ENCODE measurements around the gene ITPKB.
A peak's percentile ranks its signal among the peaks of the same experiment; 100 is the strongest.
"Not testable (repeated sequence)": the region's sequence is repeated elsewhere in the genome, so short reads cannot be mapped to it uniquely, and the experiment has no call there.

ITPKB gene

DNA sequence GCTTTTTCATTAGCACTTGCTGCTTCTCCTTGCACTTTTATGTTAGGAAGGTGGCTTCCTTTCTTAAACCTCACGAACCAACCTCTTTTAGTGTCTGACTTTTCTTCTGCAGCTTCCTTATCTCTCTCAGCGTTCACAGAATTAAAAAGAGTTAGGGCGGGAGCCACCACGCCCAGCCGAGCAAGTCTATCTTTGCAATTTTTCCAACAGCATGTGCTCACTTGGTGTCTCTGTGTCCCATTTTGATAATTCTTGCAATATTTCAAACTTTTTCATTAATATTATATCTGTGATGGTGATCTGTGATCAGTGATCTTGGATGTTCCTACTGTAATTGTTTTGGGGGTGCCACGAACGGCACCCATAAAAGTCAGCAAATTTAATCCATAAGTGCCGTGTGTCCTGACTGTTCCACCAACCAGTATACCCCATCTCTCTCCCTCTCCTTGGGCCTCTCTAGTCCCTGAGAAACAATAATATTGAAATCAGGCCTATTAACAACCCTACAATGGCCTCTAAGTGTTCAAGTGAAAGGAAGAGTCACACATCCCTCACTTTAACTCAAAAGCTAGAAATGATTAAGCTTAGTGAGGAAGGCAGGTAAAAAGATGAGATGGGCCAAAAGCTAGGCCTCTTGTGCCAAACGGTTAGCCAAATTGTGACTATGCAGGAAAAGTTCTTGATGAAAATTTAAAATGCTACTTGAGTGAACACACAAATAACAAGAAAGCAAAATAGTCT, 15.9 kb upstream of the ITPKB start:
- DNase-seq = no peak

DNA sequence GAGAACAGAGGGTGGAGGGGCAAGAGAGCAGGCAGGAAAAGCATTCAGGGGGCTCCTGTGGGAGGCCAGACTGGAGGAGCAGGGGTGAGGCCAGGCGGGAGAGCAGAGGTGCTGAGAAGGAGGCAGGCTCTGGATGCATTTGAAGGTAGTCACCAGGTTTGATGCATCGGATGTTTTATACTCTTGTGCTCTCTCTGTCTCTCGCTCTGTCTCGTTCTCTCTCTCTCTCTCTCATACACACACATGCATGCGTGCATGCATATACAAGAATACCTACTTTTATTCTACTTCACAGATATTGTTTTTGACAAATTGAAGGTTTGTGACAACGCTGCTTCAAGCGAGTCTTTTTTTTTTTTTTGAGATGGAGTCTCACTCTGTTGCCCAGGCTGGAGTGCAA, 15.0 kb upstream of the ITPKB start:
- DNase-seq = no peak

DNA sequence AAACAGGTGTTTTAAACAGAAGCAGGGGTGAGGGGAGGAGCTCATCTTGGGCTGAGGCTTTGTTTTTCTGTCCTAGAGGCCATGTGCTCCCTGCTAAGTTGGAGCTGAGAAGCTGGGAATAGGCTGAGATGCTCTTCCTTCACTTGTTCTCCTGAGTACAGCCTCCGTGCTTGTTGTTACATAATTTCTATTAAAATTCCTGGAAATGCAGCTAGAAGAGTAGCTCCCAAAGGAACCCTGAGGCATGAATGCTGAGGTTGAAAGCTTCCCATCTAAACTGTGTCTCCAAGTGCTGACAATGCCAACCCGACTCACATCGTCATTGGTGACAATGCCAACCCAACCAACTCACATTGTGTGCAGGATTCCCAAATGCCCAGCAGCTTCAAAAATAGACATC, 12.6 kb upstream of the ITPKB start:
- DNase-seq = no peak

DNA sequence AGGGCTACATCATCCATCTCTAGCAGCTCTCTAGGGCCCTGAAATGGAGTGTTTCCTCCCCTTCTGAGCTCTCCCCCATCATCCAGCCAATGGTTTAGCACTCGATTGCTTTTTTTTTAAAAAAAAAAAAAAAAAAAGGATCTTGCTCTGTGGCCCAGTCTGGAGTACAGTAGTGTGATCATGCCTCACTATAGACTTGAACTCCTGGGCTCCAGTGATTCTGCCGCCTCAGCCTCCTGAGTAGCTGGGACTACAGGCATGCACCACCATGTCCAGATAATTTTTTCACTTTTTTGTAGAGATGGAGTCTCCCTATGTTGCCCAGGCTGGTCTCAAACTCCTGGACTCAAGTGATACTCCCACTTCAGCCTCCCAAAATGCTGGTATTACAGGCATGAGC, 12.1 kb upstream of the ITPKB start:
- no peak for DNase-seq

DNA sequence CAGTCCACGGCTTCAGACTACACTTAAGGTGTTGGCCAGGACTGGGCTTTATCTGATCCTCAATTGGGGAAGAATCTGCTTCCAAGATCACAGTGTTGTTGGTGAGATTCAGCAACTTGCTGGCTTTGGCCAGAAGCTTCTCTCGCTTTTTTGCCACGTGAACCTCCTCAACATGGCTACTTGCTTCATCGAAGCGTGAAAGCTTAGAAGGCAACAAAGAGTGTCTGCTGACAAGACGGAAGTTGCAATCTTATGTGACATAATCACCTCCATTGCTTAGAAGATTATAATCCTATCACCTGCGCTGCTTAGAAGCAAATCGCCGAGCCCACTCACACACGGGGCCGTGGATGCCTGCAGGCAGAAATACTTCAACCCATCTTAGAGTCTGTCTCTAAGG, 10.4 kb upstream of the ITPKB start:
- DNase-seq = no peak

DNA sequence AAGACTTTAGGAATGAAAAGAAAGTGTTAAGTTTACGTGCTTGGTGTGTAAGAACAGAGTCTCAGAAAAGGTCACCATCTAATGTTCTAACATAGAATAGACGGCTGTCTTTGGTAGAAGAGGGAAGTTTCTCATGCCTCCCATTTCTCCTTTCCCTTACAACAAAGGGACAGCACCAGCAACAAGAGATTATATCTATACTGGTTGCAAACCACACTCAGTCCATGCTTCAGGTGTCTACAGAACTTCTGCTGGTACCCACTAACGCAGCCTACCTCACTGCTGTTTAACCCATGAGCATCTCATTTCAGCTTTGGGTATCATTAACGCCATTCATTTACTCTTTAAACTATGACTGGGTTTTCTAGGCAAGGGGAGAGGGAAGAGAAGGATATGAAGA, 9.2 kb upstream of the ITPKB start:
- DNase-seq = no peak

DNA sequence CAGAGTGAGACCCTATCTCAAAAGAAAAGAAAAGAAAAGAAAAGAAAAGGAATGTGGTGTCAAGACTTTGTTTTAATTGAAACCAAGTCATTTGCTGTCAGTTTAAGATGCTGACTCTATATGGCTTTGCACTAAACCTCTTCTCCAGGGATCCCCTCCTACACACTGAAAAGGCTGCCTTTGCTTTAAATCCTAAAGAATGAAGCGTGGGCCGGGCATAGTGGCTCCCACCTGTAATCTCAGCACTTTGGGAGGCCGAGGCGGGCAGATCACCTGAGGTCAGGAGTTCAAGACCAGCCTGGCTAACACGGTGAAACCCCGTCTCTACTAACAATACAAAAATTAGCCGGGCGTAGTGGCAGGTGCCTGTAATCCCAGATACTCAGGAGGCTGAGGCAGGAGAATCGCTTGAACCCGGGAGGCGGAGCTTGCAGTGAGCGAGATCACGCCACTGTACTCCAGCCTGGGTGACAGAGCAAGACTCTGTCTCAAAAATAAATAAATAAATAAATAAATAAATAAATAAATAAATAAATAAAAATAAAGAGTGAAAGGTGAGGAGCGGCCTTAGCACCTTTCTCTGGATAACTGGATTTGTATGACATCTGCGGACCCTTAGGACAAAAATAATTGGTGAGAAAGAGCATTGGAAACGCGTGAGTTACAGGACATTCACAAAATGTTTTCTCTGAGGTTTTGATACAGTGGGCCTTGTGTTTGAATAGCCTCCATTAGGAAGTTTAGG, 8.6 kb upstream of the ITPKB start:
- not testable (repeated sequence) for DNase-seq

DNA sequence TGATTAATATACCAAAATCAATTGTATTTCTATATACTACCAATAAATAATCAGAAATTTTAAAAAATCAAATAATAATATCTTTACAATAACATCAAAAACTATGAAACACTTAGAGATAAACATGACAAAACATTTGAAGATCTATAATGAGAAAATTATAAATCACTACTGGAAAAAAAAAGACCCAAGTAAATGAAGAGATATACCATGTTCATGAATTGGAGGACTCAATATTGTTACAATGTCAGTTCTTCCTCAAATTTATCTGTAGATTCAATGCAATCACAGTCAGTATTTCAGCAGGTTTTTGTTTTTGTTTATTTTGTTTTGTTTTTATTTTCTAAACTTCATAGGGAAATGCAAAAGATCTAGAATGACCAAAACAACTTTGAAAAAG, 4.2 kb upstream of the ITPKB start:
- DNase-seq = no peak

DNA sequence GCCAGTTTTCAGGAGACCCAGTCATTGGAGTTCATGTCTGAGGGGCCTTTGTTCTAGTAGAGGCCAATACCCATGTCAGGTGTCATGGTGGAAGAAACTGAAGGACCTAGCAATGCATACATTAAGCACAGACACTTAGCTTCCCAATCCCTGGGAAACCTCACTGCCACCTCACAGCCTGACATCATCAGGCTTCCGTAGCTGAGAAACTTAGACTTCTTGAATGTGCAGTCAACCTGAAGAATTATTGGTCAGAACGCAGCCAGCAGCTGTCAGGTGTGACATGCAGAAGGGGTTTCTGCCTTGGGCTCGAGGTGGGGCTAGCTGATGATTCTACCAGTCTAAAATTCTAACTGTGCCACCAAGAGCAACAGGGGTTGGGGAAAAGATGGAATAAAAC, 1.9 kb upstream of the ITPKB start:
- DNase-seq = no peak

DNA sequence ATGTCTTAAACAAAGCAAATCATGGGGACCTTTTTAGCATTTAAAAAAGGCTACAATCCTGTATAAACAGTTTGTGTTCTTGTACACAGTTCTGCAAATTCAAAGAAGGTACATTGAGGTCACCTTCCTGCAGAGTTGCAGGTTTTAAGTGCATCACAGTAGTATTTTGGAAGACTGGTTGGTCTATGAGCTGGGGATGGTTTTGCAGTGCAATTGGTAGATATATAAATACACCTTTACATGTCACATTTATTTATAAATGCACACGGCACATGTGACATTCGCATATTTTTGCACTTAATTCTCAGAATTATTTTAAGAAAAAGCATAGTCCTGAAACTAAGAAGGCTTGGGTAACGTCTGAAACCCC, 599 bp upstream of the ITPKB start:
- no peak for DNase-seq

DNA sequence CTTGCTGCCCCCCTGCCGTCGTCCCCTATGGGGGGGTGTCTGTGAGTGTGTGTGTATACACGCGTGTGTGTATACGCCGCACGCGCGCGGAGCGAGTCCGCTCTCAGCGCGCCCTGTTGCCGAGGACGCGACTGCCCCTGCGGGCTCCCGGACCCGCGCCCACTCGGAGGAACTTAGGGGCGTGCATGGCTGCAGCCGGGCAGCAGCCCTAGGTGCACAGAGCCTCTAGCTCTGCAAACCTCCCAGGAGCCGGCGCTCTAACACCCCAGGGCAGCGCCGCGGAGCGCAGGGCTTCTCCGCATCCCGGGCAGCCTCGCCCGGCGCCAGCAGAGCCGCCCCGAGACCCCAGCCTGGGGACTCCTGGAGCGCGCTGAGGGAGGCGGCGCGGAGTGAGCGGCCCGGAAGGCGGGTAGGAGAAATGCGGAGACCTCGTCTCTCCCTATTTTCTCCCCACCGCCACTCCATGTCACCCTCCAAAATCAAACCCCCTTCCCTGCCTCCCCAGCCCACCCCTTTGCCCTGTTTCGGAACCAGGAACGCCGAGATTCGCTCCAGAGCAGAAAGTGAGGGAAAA, 574 bp downstream of the ITPKB start:
- DNase-seq = peak; percentile 44

DNA sequence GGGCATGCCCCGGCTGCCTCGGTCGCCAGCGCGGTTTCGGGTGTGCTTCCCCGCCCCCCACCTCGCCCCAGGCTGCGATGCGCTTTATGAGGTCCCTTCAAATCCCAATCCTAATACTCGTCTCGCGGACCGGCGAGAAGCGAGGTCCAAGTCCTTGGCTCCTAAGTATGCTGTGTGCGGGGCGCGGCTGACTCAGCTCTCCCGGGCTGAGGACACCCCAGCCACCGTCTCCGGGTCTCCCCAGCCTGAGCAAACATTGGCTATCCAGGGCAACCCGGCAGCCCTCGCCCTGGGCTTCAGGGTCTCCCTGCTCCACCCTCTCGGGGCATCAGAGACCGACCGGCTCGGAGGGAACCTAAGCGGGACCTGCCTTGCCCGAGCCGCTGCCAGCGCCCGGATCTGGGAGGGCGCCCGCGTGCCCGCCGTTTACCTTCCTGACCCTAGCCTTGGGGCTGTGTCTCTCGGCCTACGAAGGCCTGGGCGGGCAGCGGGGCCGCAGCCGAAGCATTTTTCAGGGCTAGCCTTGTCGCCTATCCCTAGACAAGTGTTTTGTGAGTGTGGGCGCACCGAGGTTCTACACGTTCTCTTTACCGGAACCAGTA, 1.2 kb downstream of the ITPKB start:
- peak; percentile 42 for DNase-seq

DNA sequence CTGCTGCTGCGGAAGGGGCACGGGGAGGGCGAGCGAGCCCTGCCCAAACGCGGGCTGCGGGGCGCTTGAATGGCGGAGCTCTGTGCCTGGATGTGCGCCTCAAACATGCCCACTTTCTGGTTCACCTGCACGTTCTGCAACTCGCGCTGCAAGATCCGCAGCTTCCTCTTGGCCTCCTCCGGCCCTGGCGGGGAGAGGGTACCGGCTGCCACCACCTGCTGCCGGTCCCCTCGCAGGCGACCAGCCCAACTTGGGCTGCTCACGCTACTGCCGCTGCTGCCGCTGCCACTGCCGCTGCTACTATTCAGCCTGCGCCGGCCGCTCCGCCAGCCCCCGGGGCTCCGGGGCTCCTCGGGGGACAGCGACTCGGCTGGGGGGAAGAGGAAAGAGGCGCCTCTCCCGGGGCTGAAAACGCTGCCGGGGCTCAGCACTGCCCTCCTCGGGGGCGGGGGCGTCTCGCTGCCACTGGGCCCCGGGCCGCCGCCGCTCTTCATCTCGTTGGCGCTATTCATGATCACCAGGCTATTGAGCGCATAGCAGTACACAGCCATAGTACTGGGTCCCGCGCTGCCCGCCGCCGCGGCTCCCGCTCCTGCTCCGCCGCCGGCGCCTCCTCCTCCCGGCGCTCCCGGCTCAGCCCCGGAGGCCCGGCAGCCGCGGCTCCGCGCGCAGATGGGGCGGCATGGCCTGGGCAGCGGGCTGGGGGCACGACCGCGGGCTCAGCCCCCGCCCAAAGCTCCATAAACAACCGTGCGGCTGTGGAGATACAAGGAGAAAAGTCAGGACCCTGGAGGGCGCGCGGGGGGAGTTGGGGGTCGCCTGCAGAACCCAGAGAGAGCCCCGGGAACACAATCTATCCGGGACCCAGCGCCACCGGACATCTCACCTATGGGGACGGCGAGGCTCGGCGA, 1.9 kb downstream of the ITPKB start:
- peak; percentile 69 for DNase-seq

DNA sequence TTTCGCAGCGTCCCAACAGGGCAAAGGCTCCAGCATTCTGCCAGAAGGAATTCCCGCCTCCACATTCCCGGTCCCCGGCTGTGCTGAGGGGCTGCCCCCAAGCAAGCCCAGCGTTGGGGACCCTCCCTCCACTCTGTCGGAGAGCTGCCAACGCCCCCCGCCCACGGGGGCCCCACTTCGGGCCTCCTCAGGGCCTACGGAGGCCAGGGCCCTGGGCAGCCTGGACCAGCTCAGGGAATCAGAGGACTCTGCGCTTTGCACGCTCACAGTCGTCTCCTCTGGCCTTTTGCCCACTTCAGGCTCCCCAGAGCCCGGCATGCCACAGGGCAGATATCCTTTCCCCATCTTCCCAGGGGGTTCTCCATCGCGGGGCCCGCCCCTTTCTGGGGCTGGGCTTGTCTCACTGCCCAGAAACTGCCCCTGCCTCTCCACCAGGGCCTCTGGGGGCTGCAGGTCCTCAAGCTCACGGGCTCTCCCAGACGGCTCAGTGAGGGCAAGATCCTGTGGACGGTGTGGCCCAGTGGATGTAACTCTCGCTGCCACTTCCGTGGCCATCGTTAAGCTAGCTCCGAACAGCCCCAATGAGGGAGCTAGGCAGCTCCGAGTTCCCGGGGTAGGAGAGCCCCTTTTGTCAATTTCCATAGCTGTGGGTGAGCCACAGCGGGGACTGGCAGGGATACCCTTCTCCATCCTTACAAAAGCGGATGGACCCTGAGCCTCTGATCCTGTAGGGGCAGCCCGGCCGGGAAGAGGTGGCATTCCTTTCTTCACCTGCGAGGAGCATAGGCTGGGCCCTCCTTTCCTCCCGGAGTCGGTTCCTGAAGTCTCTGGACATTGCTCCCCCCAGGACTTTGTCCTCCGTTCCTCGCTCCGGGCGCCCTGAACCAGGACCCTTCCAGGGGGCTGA, 2.8 kb downstream of the ITPKB start:
- DNase-seq = no peak

DNA sequence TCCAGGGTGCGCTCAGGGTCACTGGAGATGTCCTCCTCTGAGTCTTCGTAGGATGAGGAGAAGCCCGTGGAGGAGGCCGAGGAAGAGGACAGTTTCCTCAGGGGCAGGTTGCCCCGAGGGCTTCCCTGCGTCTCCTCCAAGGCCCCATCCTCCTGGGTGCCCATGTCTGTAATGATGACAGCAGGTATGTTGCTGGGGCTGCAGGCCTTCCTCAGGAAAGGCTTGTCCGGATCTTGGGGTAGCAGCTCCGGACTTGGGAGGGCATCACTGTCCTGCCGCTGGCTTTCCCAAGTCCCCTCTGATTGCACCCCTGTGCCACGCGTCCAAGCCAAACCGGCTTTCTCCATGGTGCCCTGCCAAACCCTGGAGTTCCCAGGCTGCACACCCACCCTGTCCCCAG, 3.5 kb downstream of the ITPKB start:
- DNase-seq = no peak

DNA sequence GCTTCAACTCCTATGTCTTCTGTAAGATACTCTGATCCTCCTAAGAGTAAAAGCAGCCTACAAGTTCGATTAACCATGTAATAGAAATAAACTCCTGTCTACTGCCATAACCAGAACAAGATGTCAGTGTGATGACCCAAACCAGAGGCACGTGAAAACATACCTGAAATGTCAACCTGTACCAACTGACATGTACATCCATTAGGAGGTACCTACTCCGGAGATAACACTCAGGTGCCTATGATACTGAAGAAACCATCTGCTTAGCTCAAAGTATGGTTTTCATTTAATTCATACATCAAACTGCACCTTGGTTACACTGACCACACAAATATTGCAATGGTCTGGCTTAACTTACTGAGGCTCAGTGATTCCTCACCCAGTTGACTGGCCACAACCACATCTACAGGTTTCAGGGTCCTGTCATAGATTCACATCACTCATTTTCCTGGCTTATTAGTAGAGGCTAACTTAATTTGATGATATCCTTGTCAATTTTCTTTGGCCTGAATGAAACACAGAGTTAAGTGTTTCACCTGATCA, 4.4 kb downstream of the ITPKB start:
- no peak for DNase-seq

DNA sequence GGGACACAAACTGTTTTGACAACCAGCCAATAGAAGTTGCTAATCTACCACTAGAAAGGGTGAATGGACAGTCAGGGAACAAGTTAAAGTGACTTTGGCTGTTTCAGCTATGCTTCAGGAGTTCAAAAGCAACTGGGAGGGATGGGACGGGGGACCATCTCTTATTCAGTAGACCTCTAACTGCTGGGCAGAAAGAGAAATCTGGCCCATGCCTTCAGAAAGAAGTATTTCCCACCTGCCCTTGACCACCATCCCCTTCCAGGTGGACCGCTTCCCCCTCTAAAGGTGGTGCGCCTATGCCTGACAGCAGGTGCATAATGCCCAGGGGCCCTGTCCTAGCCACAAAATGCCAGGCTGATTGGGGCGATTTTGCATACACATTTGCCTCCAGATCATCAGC, 5.2 kb downstream of the ITPKB start:
- no peak for DNase-seq

DNA sequence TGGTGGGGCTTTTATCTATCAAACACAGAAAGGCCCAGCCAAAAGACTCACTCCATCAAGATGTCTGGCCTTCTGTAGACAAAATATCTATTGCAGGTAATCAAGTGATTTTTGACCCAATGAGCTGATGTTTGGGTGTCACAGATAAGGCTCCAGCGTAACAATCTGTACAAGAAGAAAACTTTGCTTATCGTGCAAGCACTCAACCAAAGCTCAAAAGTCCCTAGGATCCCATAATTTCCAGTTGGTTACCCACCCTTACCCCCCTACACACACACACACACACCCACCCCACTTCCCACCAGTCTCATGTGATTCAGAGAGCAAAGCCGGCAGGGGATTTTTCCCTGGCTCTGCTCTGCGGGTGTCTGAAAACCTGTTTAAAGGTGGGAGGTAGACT, 5.8 kb downstream of the ITPKB start:
- DNase-seq = peak; percentile 48

DNA sequence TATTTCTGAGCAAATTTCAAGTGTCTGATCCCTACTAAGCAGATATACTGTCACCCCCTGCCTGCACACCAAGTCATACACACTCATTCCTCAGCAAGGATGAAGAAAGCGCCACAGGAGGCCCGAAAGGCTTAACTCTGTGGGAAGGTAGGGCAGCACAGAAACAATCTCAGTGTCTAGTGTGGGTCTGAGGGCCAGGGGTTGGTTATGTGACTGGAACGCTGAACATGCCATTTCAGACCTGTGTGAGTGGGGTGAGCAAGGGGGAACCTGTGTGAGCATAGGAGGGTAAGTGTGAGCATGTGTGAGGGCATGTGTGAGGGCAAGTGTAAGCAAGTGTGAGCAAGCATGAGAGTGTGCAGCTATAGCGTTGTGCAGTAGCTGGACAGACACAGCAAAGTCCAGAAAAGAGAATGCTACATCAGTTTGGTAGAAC, 6.2 kb downstream of the ITPKB start:
- no peak for DNase-seq

DNA sequence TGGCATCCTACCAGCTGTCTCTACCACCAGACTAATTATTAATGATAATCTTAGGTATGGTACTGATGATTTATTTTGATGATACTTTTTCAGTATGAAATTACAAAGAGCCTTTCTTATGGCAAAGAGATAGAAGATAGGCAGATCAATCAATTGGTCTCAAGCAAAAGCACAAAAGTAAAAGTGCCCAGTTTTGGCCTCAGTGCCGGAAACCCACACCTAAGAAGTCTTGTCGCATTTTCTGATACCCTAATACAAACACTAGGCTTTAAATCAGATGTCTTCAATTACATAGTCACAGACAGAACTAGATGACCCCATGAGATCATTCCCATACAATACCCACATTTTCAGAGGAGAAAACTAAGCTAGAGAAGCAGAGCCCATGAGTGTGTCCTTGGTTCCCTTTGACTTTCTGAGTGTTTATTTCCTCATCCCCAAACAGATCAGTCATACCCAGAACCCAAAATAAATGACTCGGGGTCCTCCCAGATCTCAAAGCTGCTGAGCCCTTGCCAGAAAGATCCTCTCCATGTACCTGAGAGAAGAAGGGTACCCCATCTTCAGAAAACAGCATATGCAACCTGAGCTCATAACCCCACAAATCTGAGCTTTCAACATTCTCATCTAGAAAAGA, 7.7 kb downstream of the ITPKB start:
- DNase-seq = no peak

DNA sequence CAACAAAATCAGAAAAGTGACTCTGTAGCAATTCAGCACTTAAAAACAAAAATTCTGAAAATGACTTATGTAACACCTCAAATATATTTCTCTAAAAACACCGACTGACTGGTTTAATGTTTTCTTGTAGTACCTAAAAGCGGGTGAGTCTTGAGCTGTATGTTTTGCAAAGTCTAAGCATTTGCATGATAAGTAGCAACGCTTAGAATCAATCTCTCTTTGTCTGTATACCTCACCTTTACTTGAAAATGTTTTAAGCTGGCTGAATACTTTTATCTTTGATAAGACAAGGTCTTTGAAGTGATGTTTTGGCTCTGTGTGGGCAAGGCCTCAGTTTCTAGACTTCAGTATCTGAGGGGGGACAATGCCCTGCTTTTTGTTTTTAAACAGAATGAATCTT, 8.2 kb downstream of the ITPKB start:
- no peak for DNase-seq
